Progenitor cell of endocrine pancreas (in vitro differentiated cells): ENCODE measurements around the gene SPTBN1. TPM values are rescaled to one million over a fixed set of nuclear protein-coding genes. Genes with fewer than 3 reads are reported as not detected.

Experiments used
- DNase-seq: peaks from one replicate; pipeline ENCODE4 v3.0.0; 2021; ENCODE audit warnings: low spot score; ENCODE audit not compliant: unreplicated experiment
- H3K27ac Mint-ChIP-seq: 2 replicates; pipeline ENCODE4 v1.8.0; 2021; ENCODE audit warnings: mild to moderate bottlenecking, moderate library complexity, mixed read lengths
- H3K27me3 Mint-ChIP-seq: 2 replicates; pipeline ENCODE4 v1.8.0; 2021; ENCODE audit warnings: mixed read lengths
- H3K36me3 Mint-ChIP-seq: 2 replicates; pipeline ENCODE4 v1.8.0; 2022; ENCODE audit warnings: mixed read lengths; ENCODE audit not compliant: insufficient read depth
- H3K4me1 Mint-ChIP-seq: 2 replicates; pipeline ENCODE4 v1.8.0; 2021; ENCODE audit warnings: low read depth, mixed read lengths
- H3K4me3 Mint-ChIP-seq: 2 replicates; pipeline ENCODE4 v1.8.0; 2021; ENCODE audit warnings: low read depth, mild to moderate bottlenecking, moderate library complexity, mixed read lengths
- H3K9me3 Mint-ChIP-seq: 2 replicates; pipeline ENCODE4 v1.8.0; 2021; ENCODE audit warnings: low read depth, mixed read lengths
- CTCF ChIP-seq: fragments of 200-600 bp; sonication (generic); IDR thresholded peaks from one replicate; pipeline ENCODE4 v1.5.0; 2021; ENCODE audit warnings: antibody characterized with exemption, mild to moderate bottlenecking; ENCODE audit not compliant: unreplicated experiment
- total RNA-seq: library from RNA; stranded (reverse); gene quantifications from 2 replicates; pipeline ENCODE4 v1.2.1, GENCODE V29; 2021

Gene SPTBN1
- total RNA-seq, 1 donor from 2014 or later = 287 TPM

- H3K4me3 Mint-ChIP-seq = peak overlapping the region; percentile 49
- DNase-seq = no peak
- TF ChIP-seq CTCF = no peak
- peaks cover 2% of the 10 kb centered on the region for H3K36me3 Mint-ChIP-seq
- H3K4me1 Mint-ChIP-seq = peaks cover 85% of the 10 kb centered on the region
- no peaks in the 10 kb centered on the region for H3K27me3 Mint-ChIP-seq
- peak overlapping the region; percentile 96 for H3K27ac Mint-ChIP-seq
- no peaks in the 10 kb centered on the region for H3K9me3 Mint-ChIP-seq
These were observed 112.8 kb downstream of the SPTBN1 start for GRCh38 chr2:54568876-54569321.

- Mint-ChIP-seq H3K9me3 (no peaks in the 10 kb centered on the region), H3K36me3 (peaks cover 2% of the 10 kb centered on the region), H3K4me1 (peaks cover 85% of the 10 kb centered on the region), H3K27me3 (no peaks in the 10 kb centered on the region), H3K27ac (peak overlapping the region; percentile 96), H3K4me3 (peak overlapping the region; percentile 20)
- TF ChIP-seq CTCF = no peak
- DNase-seq = no peak
These were observed 113.7 kb downstream of the SPTBN1 start for GRCh38 chr2:54569745-54570301.

GRCh38 chr2:54570321-54570855 lies 114.3 kb downstream of the SPTBN1 start:
- Mint-ChIP-seq H3K4me1 (peaks cover 85% of the 10 kb centered on the region), H3K27me3 (no peaks in the 10 kb centered on the region), H3K27ac (peak overlapping the region; percentile 96), H3K4me3 (peak overlapping the region; percentile 20), H3K36me3 (peaks cover 2% of the 10 kb centered on the region), H3K9me3 (no peaks in the 10 kb centered on the region)
- no peak for TF ChIP-seq CTCF
- DNase-seq = no peak

GRCh38 chr2:54570925-54571694 lies 115.0 kb downstream of the SPTBN1 start:
- TF ChIP-seq CTCF = no peak
- H3K27ac Mint-ChIP-seq = peak overlapping the region; percentile 96
- H3K9me3 Mint-ChIP-seq = no peaks in the 10 kb centered on the region
- H3K4me1 Mint-ChIP-seq = peaks cover 85% of the 10 kb centered on the region
- H3K4me3 Mint-ChIP-seq = peak overlapping the region; percentile 20
- DNase-seq = no peak
- no peaks in the 10 kb centered on the region for H3K27me3 Mint-ChIP-seq
- peaks cover 4% of the 10 kb centered on the region for H3K36me3 Mint-ChIP-seq

GRCh38 chr2:54572262-54572635 lies 116.1 kb downstream of the SPTBN1 start:
- H3K27me3 Mint-ChIP-seq = no peaks in the 10 kb centered on the region
- H3K36me3 Mint-ChIP-seq = peaks cover 8% of the 10 kb centered on the region
- H3K4me3 Mint-ChIP-seq = peak overlapping the region; percentile 27
- no peaks in the 10 kb centered on the region for H3K9me3 Mint-ChIP-seq
- peak overlapping the region; percentile 96 for H3K27ac Mint-ChIP-seq
- TF ChIP-seq CTCF = no peak
- peaks cover 85% of the 10 kb centered on the region for H3K4me1 Mint-ChIP-seq
- DNase-seq = no peak
